Stimulated activated naive B cell treated with anti-CD40 and anti-IgM and Interleukin-4, amounts not matched to agents 10 μg/mL and 1 μg/mL and 100 μg/mL, for 72 hours (primary cell): ENCODE measurements around the gene DGUOK.

ENCODE experiments used
- ATAC-seq, 2 donors: fragments of 150-1000 bp; cut with Tn5 transposase; replicated peaks; 2 replicates each; pipeline ENCODE4 v1.10.0; 2021; ENCODE audit warnings: moderate library complexity in 1 of 2
- DNase-seq: peaks from one replicate; pipeline ENCODE4 v3.0.0; 2021
- H3K27ac Mint-ChIP-seq: one replicate; pipeline ENCODE4 v1.8.0; 2022; ENCODE audit warnings: mild to moderate bottlenecking, mixed read lengths
- H3K27me3 Mint-ChIP-seq, 2 donors: one replicate each; pipeline ENCODE4 v1.8.0; 2022; ENCODE audit warnings: mixed read lengths in 2 of 2
- H3K36me3 Mint-ChIP-seq, 2 donors: one replicate each; pipeline ENCODE4 v1.8.0; 2022; ENCODE audit warnings: mixed read lengths in 2 of 2, mild to moderate bottlenecking in 1 of 2
- H3K4me1 Mint-ChIP-seq, 2 donors: one replicate each; pipeline ENCODE4 v1.8.0; 2022; ENCODE audit warnings: mixed read lengths in 2 of 2, mild to moderate bottlenecking in 1 of 2
- H3K4me3 Mint-ChIP-seq, 2 donors: one replicate each; pipeline ENCODE4 v1.8.0; 2022; ENCODE audit warnings: mild to moderate bottlenecking in 2 of 2, mixed read lengths in 2 of 2, moderate library complexity in 1 of 2
- H3K9me3 Mint-ChIP-seq, 2 donors: one replicate each; pipeline ENCODE4 v1.8.0; 2022; ENCODE audit warnings: mixed read lengths in 2 of 2, mild to moderate bottlenecking in 1 of 2

Gene DGUOK

GRCh38 chr2:73921581-73921980 is 5.1 kb upstream of the DGUOK start:
- Mint-ChIP-seq H3K4me1 (peaks cover 7 to 8% of the 10 kb centered on the region in 2 donors), H3K4me3 (no peak overlapping the region), H3K27me3 (peaks cover 0 to 9% of the 10 kb centered on the region in 2 donors), H3K36me3 (peaks cover 0 to 2% of the 10 kb centered on the region in 2 donors), H3K27ac (no peak overlapping the region), H3K9me3 (peaks cover 0 to 2% of the 10 kb centered on the region in 2 donors)
- no peak for DNase-seq
- no peak for ATAC-seq

DNA sequence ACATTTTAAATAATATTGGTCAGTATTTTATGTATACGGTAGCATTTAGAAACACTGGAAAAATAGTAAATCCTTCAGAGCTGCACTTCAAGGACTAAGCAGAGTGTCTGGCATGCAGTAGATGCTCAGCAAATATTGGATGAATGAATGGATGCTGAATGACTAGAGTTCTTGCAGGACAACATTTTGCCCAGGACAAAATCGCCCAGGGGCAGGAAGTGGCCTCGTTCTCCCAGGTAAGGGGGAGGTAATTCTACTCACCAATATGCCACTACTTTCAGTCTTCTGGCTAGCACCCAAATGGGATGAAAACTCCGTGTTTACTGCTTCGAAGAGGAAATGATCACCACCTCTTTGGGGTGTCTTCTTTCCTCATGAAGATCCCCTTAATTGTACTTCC is 4.0 kb upstream of the DGUOK start:
- Mint-ChIP-seq H3K4me3 (no peak overlapping the region), H3K4me1 (peaks cover 9 to 10% of the 10 kb centered on the region in 2 donors), H3K27ac (no peak overlapping the region), H3K9me3 (peaks cover 0 to 2% of the 10 kb centered on the region in 2 donors), H3K36me3 (peaks cover under 1 to 5% of the 10 kb centered on the region in 2 donors), H3K27me3 (peaks cover 0 to 3% of the 10 kb centered on the region in 2 donors)
- DNase-seq (no peak), ATAC-seq (no peak)

DNA sequence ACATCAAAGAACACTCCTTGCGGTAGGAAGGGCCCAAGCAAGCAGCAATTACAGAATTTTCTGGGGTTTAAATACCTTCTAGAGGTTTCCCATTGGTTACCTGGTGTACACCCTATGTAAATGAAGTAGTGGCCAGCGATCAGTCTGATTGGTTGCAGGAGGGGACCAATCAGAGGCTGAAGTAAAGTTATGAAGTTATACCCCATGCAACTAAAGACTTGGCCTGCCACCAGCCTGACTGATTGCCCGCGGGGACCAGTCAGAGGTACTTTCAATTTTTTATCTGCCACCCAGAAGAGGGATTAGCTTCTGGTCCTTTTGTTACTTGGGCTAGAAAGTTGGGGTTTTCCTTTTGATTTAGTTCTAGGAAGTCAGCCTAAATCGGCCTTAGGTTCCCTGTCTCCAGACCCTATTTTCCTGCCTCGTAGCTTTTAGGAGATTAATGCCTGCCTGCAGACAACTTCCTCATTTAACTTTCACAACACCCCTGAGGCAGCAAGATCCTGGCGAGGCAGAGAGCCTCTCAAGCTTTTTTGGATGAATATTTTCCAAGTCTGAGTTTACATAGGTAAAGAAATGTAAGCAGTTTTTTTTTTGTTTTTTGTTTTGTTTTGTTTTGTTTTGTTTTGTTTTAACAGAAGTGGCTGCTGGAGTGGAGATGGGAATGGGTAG is 1.5 kb upstream of the DGUOK start:
- Mint-ChIP-seq H3K4me3 (no peak overlapping the region), H3K36me3 (peaks cover 19 to 30% of the 10 kb centered on the region in 2 donors), H3K9me3 (peaks cover 0 to 2% of the 10 kb centered on the region in 2 donors), H3K4me1 (peaks cover 26 to 28% of the 10 kb centered on the region in 2 donors), H3K27ac (peak overlapping the region; percentile 14), H3K27me3 (no peaks in the 10 kb centered on the region)
- ATAC-seq (no peak), DNase-seq (no peak)

GRCh38 chr2:73925853-73926492 is 707 bp upstream of the DGUOK start:
- Mint-ChIP-seq H3K4me1 (peaks cover 29 to 34% of the 10 kb centered on the region in 2 donors), H3K4me3 (peak overlapping the region; percentile 61 to 91), H3K9me3 (peaks cover 0 to 2% of the 10 kb centered on the region in 2 donors), H3K27me3 (no peaks in the 10 kb centered on the region), H3K36me3 (peaks cover 20 to 32% of the 10 kb centered on the region in 2 donors), H3K27ac (peak overlapping the region; percentile 91)
- DNase-seq (no peak), ATAC-seq (no peak)

- H3K9me3 Mint-ChIP-seq = peaks cover 0 to 2% of the 10 kb centered on the region in 2 donors
- H3K4me3 Mint-ChIP-seq = peak overlapping the region; percentile 89 to 91
- H3K36me3 Mint-ChIP-seq = peaks cover 30 to 46% of the 10 kb centered on the region in 2 donors
- H3K27me3 Mint-ChIP-seq = no peaks in the 10 kb centered on the region
- peak overlapping the region; percentile 97 for H3K27ac Mint-ChIP-seq
- DNase-seq = no peak
- ATAC-seq = no peak
- peaks cover 38 to 48% of the 10 kb centered on the region in 2 donors for H3K4me1 Mint-ChIP-seq
These were observed 664 bp downstream of the DGUOK start for GRCh38 chr2:73927344-73927743.

DNA sequence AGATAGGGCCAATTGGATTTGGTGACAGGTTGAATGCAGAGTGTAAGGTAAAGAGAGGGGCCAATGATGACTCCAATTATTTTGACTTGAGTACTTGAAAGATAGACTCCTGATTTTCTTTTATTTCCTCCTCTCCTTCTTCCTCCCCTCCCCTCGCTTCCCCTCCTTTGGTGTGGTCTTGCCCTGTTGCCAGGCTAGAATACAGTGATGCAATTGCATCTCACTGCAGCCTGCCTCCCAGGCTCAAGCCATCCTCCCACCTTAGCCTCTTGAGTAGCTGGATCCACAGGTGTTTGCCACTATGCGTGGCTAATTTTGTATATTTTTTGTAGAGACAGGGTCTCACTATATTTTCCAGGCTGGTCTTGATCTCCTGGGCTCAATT is 2.3 kb downstream of the DGUOK start:
- no peak for ATAC-seq
- peaks cover 43 to 58% of the 10 kb centered on the region in 2 donors for H3K4me1 Mint-ChIP-seq

GRCh38 chr2:73930386-73930785 is 3.7 kb downstream of the DGUOK start:
- no peak overlapping the region for H3K4me3 Mint-ChIP-seq
- peaks cover 48 to 58% of the 10 kb centered on the region in 2 donors for H3K4me1 Mint-ChIP-seq
- DNase-seq = no peak
- H3K27ac Mint-ChIP-seq = no peak overlapping the region
- no peaks in the 10 kb centered on the region for H3K27me3 Mint-ChIP-seq
- peaks cover 38 to 57% of the 10 kb centered on the region in 2 donors for H3K36me3 Mint-ChIP-seq
- H3K9me3 Mint-ChIP-seq = no peaks in the 10 kb centered on the region
- no peak for ATAC-seq

More for the DNA sequence above, 2.3 kb downstream of the DGUOK start:
- DNase-seq = no peak
- H3K27ac Mint-ChIP-seq = peak overlapping the region; percentile 70
- H3K36me3 Mint-ChIP-seq = peaks cover 36 to 55% of the 10 kb centered on the region in 2 donors
- H3K4me3 Mint-ChIP-seq = peak overlapping the region; percentile 65 to 79
- no peaks in the 10 kb centered on the region for H3K27me3 Mint-ChIP-seq
- H3K9me3 Mint-ChIP-seq = peaks cover 0 to 2% of the 10 kb centered on the region in 2 donors

GRCh38 chr2:73931531-73932500 is 5.1 kb downstream of the DGUOK start:
- Mint-ChIP-seq H3K27ac (peak overlapping the region; percentile 49), H3K4me1 (peaks cover 48 to 68% of the 10 kb centered on the region in 2 donors), H3K36me3 (peaks cover 43 to 60% of the 10 kb centered on the region in 2 donors), H3K9me3 (no peaks in the 10 kb centered on the region), H3K27me3 (no peaks in the 10 kb centered on the region), H3K4me3 (peak overlapping the region; percentile 1 to 17)
- ATAC-seq (peak; percentile 29 to 34), DNase-seq (no peak)

DNA sequence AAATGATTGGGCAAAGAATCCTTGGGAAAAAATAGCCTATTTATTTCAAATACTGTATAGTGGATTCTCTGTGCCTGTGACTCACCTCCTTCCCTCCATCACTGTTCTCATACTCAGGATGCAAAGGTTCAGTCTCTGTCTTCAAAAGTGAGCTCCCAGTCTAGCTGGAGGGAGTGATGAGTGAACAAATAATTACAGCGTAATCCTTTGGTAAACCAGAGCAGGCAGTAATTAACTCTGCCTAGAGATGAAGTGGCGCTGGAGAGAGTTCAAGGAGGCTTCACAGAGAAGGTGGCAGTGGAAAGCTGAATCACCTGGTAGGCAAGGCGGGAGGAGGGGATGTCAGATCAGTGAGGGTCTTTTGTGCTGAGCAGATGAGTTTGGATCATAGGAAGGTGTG is 6.5 kb downstream of the DGUOK start:
- ATAC-seq = no peak
- H3K4me1 Mint-ChIP-seq = peaks cover 58 to 76% of the 10 kb centered on the region in 2 donors
- H3K36me3 Mint-ChIP-seq = peaks cover 42 to 66% of the 10 kb centered on the region in 2 donors
- no peak for DNase-seq
- H3K9me3 Mint-ChIP-seq = no peaks in the 10 kb centered on the region
- H3K27me3 Mint-ChIP-seq = no peaks in the 10 kb centered on the region
- no peak overlapping the region for H3K27ac Mint-ChIP-seq
- H3K4me3 Mint-ChIP-seq = no peak overlapping the region

DNA sequence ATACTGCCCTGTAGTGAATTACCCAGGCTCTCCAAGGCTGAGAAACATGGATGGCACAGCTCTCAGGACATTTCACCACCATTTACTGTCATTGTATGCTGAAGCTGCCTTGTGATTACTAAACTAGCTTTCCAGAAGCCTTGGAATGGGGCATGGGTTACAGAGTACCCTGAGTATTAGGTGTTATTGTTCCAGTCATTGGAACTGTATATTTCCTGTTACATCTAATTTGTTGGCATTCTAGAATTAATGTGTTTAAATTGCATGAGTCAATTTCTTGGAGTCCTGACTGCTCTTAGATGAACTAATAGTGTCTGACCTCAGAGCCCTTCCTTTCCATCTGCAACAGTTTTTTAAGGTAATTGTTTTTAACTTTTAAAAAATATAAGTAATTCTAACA is 9.0 kb downstream of the DGUOK start:
- Mint-ChIP-seq H3K4me3 (no peak overlapping the region), H3K36me3 (peaks cover 36 to 58% of the 10 kb centered on the region in 2 donors), H3K9me3 (no peaks in the 10 kb centered on the region), H3K4me1 (peaks cover 49 to 70% of the 10 kb centered on the region in 2 donors), H3K27me3 (no peaks in the 10 kb centered on the region), H3K27ac (no peak overlapping the region)
- no peak for ATAC-seq
- DNase-seq = no peak

DNA sequence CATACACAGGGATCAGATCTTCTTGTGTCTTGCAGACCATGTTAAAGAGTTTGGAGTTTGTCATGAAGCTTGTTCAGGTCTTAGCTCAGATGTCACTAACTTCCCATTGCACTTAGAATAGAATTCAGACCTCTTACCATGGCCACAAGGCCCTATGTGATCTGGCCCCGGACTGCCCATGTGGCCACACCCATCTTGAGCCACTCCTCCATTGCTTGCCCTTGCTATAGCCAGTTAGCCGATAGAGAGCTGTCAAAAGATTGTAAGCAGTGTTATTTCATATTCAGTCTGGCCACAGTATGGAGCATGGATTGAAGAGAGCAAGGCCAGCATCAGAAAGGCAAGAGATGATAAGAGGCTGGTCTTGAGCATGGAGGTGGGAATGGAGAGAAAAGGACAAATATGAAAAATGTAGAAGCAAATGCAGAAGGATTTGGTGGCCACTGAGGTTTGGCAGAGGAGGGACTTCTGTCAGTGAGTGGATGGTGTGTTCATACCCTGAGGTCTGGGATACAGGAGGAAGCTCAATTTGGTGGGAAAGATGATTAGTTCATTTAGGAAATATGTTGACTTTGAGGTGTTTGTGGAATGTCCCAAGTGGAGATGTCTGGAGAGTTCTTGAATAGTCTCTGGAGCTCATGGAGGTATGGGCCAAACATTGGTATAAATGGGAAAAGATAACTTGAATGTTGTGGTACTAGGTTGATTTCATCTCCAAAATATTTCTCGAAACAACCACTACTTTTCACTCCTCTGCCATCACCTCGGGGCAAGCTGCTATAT is 10.6 kb downstream of the DGUOK start:
- Mint-ChIP-seq H3K4me1 (peaks cover 38 to 69% of the 10 kb centered on the region in 2 donors), H3K36me3 (peaks cover 28 to 49% of the 10 kb centered on the region in 2 donors), H3K4me3 (no peak overlapping the region), H3K27me3 (no peaks in the 10 kb centered on the region), H3K27ac (no peak overlapping the region), H3K9me3 (no peaks in the 10 kb centered on the region)
- no peak for ATAC-seq
- no peak for DNase-seq

GRCh38 chr2:73937899-73938298 is 11.2 kb downstream of the DGUOK start:
- Mint-ChIP-seq H3K9me3 (no peaks in the 10 kb centered on the region), H3K27ac (no peak overlapping the region), H3K27me3 (no peaks in the 10 kb centered on the region), H3K4me1 (peaks cover 36 to 69% of the 10 kb centered on the region in 2 donors), H3K4me3 (no peak overlapping the region), H3K36me3 (peaks cover 29 to 48% of the 10 kb centered on the region in 2 donors)
- DNase-seq (no peak), ATAC-seq (no peak)

DNA sequence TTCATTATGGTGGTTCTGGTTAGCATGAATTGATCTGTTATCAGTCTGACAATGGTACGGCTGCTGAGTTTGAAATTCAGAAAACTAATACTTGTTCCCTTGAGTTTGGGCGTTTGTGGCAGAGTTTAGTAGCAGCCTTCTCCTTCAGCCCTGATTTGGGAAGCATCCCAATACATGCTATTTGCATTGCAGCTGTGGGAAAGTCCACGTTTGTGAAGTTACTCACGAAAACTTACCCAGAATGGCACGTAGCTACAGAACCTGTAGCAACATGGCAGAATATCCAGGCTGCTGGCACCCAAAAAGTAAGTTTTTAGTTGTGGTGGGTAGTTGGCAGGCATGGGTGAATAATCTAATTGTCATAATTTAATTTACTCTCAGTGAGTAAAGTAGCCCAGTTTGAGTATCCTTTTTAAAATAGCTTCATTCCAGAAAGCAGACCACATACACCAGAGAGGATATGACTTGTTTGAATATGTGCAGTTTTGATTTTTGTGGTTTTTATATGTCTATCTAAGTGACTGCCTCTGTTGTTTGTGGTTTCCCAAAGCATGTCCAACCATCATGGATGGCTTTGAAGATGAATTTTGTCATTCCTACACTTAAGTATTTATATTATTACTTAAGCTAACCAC is 12.2 kb downstream of the DGUOK start:
- Mint-ChIP-seq H3K4me3 (no peak overlapping the region), H3K4me1 (peaks cover 35 to 68% of the 10 kb centered on the region in 2 donors), H3K36me3 (peaks cover 25 to 41% of the 10 kb centered on the region in 2 donors), H3K27me3 (no peaks in the 10 kb centered on the region), H3K9me3 (no peaks in the 10 kb centered on the region), H3K27ac (no peak overlapping the region)
- no peak for DNase-seq
- peak in 1 of 2 donors; percentile 27 for ATAC-seq
